Measurements from ENCODE around the gene PDIA6.
"Not testable (repeated sequence)": the region's sequence is repeated elsewhere in the genome, so short reads cannot be mapped to it uniquely, and the experiment has no call there.

The PDIA6 gene

GRCh38 chr2:10785260-10785659 is 27.3 kb downstream of the PDIA6 start:
- no peak for FAIRE-seq
- TF ChIP-seq CTCF (IDR thresholded peaks at IDR 0.05; ENCODE audit: insufficient read depth, missing control alignments) = no peak
- DNase-seq (ENCODE audit: insufficient read length, low spot score) = no peak

GRCh38 chr2:10784719-10785118 is 27.9 kb downstream of the PDIA6 start:
- DNase-seq (ENCODE audit: insufficient read length, low spot score) (no peak), FAIRE-seq (no peak)
- no peak for TF ChIP-seq CTCF (IDR thresholded peaks at IDR 0.05; ENCODE audit: insufficient read depth, missing control alignments)

- no peak for TF ChIP-seq CTCF (IDR thresholded peaks at IDR 0.05; ENCODE audit: insufficient read depth, missing control alignments)
- FAIRE-seq (no peak), DNase-seq (ENCODE audit: insufficient read length, low spot score) (no peak)
Observed at GRCh38 chr2:10783421-10783820, 29.2 kb downstream of the PDIA6 start.

- no peak for TF ChIP-seq CTCF (IDR thresholded peaks at IDR 0.05; ENCODE audit: insufficient read depth, missing control alignments)
- FAIRE-seq = no peak
- DNase-seq (ENCODE audit: insufficient read length, low spot score) = no peak
Observed at GRCh38 chr2:10781746-10782145, 30.8 kb downstream of the PDIA6 start.

- not testable (repeated sequence) for DNase-seq (ENCODE audit: insufficient read length, low spot score); FAIRE-seq
Observed at GRCh38 chr2:10780821-10781220, 31.8 kb downstream of the PDIA6 start.

GRCh38 chr2:10780491-10780820 is 32.1 kb downstream of the PDIA6 start:
- DNase-seq (ENCODE audit: insufficient read length, low spot score) = no peak
- FAIRE-seq = no peak
- no peak for TF ChIP-seq CTCF (IDR thresholded peaks at IDR 0.05; ENCODE audit: insufficient read depth, missing control alignments)

- FAIRE-seq = no peak
- TF ChIP-seq CTCF (IDR thresholded peaks at IDR 0.05; ENCODE audit: insufficient read depth, missing control alignments) = no peak
Observed at GRCh38 chr2:10779776-10780490, 32.7 kb downstream of the PDIA6 start.

GRCh38 chr2:10778724-10779115 is 33.9 kb downstream of the PDIA6 start:
- FAIRE-seq = no peak
- no peak for TF ChIP-seq CTCF (IDR thresholded peaks at IDR 0.05; ENCODE audit: insufficient read depth, missing control alignments)
- DNase-seq (ENCODE audit: insufficient read length, low spot score) = no peak

More at GRCh38 chr2:10779776-10780490, 32.7 kb downstream of the PDIA6 start:
- no peak for DNase-seq (ENCODE audit: insufficient read length, low spot score)
